ENCODE data around the gene CHRM2. TPM values are rescaled to one million over a fixed set of nuclear protein-coding genes. Genes with fewer than 3 reads are reported as not detected.

The CHRM2 gene
- total RNA-seq, 4 donors from 2014 or later: not detected

DNA sequence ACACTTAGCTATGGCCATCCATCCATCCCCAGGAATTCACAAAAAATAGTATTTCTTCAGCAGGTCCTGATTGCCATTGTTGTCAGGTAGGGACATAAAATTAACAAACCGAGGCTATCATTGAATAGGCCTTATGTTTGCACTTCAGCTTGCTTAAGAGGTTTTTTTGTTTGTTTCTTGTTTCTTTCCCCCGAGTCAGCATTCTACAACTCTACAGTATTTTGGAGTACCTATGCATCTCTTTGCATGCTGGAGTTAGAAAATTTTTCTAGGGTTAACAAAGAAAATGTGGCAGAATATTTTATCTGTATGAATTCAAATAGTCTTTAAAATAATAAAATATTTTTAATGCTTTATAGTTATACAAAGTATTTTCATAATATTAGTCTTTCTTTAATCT, 26.3 kb downstream of the CHRM2 start:
- TF ChIP-seq, protein P1, sequence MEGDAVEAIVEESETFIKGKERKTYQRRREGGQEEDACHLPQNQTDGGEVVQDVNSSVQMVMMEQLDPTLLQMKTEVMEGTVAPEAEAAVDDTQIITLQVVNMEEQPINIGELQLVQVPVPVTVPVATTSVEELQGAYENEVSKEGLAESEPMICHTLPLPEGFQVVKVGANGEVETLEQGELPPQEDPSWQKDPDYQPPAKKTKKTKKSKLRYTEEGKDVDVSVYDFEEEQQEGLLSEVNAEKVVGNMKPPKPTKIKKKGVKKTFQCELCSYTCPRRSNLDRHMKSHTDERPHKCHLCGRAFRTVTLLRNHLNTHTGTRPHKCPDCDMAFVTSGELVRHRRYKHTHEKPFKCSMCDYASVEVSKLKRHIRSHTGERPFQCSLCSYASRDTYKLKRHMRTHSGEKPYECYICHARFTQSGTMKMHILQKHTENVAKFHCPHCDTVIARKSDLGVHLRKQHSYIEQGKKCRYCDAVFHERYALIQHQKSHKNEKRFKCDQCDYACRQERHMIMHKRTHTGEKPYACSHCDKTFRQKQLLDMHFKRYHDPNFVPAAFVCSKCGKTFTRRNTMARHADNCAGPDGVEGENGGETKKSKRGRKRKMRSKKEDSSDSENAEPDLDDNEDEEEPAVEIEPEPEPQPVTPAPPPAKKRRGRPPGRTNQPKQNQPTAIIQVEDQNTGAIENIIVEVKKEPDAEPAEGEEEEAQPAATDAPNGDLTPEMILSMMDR (IDR thresholded peaks at IDR 0.05; ENCODE audit: low read depth): no peak

DNA sequence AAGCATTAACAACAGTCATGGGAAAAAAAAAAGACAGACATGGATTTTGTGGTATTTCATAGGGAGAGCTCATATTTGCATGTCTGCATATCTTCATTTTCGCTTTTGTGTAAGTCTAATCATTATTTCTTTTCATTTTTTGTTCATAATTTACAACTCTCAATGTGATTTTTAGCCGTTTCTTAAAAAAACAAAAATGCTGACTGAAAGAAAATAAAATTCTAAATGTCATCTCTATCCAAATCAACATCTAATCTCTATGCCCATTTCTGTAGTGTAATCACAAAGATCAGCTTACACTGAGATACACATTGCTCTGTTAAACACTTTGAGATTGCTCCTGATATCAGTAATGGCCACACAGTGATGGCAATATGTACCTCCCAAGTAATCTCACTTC, 29.2 kb downstream of the CHRM2 start:
- TF ChIP-seq, protein P1 (IDR thresholded peaks at IDR 0.05; ENCODE audit: low read depth): no peak

DNA sequence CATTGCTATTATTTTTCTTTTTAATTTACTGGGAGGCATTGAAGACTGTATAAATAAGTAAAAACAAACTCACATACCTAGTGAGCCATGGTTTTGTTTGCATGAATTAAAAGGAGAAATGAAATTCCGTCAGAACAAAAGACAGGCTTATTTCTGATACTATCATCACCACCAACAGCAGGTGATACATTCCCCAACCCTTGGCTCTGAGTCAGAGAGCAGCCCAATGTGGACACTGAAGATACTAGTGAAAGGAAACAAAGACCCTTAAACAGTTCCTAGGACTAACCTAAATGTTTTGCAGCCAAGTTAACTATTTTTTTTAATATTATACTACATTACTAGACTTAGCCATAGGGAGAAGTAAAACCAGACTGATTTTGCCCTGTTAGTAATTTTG, 31.6 kb downstream of the CHRM2 start:
- TF ChIP-seq, protein P1 (IDR thresholded peaks at IDR 0.05; ENCODE audit: low read depth): no peak

DNA sequence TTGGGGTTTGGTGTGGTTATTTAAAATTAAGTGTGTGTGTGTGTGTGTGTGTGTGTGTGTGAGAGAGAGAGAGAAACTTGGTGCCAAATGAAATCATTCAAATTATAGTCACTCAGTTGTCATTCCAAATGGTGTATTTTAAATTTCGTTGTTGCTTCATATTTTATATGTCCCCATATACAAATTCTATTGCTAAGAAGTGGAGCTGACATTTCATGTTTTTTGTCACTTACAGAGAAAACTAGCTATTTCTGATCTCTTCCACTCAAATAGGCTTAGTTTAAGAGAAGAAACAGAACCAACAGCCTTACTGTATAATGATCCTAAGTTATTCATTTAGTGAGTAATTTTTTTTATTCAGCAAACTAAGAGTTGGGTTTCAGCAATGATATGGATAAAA, 42.3 kb downstream of the CHRM2 start:
- TF ChIP-seq, protein P1 (IDR thresholded peaks at IDR 0.05; ENCODE audit: low read depth): no peak

DNA sequence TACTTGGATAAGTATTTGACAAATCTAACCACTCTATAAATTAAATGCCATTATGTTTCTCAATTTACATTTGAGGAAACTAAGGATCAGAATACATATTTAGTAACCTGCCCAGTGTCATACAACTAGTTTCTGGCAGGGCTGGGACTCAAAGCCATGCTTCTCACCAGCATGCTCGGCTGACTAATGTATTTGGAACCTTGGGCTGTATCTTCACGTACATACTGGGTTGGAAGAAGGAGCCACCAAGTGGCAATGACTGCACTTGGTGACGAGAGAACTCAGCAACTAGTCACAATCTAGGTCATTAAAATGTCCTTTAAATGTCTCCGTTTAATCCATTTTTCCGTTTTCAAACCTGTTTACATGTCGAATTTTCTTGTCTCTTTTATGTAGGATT, 42.9 kb downstream of the CHRM2 start:
- TF ChIP-seq, protein P1 (IDR thresholded peaks at IDR 0.05; ENCODE audit: low read depth): no peak

DNA sequence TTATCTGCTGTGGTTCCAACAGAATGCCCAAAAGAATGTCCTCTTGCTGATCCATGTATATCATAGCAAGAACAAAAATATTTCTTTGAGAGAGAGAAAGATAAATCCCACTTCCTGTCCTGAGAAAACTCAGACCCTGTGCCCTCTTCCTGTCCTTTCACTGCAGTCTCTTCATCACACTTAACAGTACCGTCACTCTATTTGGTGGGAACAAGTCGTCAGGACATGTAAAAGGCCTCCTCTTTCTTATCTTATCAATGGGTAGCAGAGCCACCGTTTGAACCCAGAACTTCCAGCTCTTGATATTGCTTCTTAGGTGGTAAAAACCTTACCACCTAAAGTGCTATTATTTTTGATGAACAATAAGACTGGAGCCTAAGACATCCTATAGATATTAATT, 43.9 kb downstream of the CHRM2 start:
- TF ChIP-seq, protein P1 (IDR thresholded peaks at IDR 0.05; ENCODE audit: low read depth): no peak

DNA sequence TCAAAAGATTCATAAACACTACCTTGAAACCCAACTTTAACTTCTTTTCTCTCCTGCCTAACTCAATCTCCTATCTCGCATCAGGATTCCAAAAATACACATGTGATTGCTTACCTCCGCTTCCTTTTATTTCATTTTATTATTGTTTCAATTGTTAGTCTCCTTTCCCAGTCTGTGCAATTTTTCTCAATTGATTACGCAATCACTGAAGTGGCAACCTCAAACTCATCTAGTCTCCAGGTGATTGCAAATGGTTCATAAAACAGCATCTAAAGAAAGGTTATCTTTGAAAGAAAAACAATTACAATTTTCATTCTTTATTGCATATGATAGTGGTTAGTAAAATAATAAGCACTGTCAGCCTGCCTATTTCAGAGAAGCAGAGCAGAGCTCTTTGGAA, 45.6 kb downstream of the CHRM2 start:
- TF ChIP-seq, protein P1 (IDR thresholded peaks at IDR 0.05; ENCODE audit: low read depth): no peak

All from subcutaneous adipose tissue (tissue), 4 donors.